ENCODE measurements around the gene CROCC2. TPM values are rescaled to one million over a fixed set of nuclear protein-coding genes. Genes with fewer than 3 reads are reported as not detected.
A peak's percentile ranks its signal among the peaks of the same experiment; 100 is the strongest.

CROCC2 gene
- total RNA-seq, 1 donor from 2014 or later = 0.30 TPM

DNA sequence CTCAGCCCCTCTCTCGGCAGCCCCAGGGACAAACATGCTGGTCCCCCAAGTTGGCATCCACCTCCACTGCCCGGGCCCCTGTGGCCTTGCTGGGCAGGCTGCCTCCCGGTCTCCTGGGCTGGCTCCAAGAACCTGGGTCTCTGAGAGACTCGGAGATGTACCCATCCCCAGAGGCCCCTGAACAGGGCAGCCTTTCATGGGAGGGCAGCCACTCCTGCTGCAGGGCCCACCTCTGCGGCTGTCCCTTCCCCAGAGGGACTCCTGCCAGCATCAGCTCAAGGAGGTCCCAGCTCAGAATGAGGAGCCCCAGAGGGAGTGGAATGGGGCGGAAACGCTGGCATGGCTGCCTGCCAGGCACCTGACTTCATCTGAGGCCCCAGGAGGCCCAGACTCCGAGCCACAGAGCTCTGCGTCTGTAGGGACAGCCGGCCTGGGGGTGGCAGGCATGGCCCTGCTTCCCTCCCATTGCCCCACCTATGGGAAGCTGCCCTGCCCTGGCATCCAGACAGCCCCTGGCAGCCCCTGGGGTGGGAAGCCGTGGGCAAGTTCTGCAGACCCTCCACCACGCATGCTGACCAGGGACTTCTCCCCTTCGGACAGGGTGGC lies 857 bp upstream of the CROCC2 start:
- no peak for DNase-seq

DNA sequence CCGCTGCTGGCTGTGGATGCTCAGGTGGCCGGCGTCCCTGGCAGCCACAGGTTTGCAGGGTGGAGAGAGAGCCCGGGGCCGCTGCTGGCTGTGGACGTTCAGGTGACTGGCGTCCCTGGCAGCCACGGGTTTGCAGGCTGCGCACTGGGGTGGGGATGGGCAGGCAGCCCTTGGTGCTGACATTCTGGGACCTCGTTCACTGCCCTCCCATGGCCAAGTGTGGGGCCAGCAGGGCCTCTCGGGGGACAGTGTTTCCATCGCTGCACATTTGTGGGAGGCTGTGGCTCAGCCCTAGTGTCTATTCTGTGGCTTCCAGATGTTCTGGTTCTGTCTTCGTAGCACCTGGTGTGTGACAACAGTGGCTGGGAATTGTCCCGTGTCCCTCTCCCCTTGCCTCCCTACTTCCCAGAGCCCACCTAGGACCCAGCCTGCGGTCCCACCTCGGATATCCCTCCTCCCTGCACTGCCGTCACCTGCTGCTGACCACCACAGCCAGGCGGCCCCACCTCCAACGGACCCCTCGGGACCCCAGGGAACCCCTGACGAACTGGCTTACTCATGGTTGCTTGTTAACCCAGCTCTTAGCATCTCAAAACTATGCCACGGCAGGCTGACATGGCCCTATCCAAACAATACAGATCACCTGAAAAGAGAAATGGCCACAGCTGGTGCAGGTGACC lies 915 bp downstream of the CROCC2 start:
- DNase-seq = no peak

DNA sequence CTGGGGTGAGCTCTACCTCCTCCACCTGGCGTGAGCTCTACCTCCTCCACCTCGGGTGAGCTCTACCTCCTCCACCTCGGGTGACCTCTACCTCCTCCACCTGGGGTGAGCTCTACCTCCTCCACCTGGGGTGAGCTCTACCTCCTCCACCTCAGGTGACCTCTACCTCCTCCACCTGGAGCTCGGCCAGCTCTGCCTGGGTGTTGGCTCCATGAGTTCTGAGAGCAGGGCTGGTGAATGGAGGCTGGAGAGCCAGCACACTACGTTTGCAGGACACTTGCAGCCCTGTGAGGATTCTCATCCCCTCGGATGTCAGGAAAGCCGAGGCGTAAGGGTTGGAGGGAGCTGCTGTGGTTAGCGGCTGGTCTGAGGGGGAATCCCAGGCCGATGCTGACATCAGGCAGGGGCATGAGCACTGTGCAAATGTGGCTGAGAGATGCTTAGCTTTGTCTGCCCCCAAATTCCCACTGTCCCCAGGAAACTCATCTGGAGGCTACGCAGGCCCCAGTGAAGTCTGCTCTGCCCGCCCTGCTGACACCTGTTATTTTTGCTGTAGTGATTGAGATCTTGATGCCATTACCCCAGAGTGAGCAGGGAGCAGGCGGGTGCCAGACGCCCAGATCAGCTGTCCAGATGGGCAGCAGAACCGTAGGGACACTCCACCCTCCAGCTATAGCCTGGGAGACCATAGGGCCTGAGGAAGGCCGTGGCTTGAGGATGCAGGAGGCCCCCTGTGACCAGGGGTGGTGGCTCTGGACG lies 3.3 kb downstream of the CROCC2 start:
- DNase-seq = no peak

GRCh38 chr2:240911641-240912265 lies 5.6 kb downstream of the CROCC2 start:
- DNase-seq = no peak

- DNase-seq = no peak
These were observed 7.0 kb downstream of the CROCC2 start for GRCh38 chr2:240912878-240913809.

DNA sequence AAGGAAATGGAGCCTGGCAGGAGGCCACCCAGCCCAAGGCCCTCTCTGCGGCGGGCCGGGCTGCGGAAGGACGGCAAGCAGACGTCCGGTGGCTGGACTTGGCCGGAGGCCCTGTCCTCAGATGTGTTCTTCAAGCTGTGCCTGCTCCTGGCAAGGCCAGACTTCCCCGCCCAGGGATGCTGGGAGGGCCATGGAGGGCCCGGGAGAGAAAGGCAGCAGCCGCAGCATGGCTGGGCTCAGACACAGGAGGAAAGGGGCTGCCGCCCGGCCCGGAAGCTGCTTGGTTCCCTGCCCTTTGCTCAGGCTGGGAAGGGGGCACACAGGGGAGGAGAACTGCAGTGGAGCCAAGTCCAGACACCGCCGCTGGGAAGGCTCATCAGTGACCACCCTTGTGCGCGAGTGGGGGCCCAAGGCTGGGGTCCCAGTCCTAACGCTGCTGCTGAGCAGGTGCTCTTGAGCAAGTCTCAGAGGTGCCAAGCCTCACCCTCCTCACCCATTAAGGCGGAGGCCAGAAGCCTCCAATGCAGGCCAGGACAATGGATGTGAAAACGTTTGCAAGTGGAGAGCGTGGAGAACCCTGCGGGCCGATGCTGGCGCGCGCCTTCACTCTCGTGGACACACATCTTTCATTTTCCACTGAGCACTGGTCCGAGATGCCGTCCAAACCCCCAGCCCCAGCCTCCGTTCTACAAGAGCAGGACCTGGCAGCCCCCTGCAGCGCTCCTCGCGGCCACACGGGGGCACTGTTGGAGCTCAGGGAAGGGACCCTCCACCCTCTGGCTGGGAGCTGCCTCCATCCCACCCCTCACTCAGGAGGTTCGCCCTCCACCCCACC lies 7.9 kb downstream of the CROCC2 start:
- peak; percentile 3 for DNase-seq

- no peak for DNase-seq
These were observed 8.7 kb downstream of the CROCC2 start for GRCh38 chr2:240914645-240915525.

GRCh38 chr2:240915526-240916341 lies 9.6 kb downstream of the CROCC2 start:
- DNase-seq = no peak

DNA sequence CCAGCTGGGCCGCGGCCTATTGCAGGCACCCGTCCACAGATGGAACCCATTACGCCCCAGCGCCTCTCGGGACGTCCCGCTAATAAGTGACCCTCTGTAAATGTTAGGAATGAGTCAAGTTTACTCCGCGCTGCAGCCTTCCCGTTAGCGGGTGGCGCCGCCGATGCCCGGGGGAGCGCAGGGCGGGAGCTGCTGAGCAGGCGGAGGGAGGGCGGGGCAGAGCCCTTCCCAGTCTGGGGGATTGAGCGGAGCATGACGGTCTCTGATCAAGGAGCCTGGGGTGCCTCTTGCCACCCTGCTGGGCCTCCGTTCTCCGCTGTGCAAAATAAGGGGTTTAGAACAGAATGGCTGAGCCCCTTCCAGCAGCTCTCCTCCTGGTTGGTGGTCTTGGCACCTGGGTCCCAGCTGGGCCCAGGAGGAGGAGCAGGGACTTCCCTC lies 10.5 kb downstream of the CROCC2 start:
- DNase-seq = peak; percentile 69

DNA sequence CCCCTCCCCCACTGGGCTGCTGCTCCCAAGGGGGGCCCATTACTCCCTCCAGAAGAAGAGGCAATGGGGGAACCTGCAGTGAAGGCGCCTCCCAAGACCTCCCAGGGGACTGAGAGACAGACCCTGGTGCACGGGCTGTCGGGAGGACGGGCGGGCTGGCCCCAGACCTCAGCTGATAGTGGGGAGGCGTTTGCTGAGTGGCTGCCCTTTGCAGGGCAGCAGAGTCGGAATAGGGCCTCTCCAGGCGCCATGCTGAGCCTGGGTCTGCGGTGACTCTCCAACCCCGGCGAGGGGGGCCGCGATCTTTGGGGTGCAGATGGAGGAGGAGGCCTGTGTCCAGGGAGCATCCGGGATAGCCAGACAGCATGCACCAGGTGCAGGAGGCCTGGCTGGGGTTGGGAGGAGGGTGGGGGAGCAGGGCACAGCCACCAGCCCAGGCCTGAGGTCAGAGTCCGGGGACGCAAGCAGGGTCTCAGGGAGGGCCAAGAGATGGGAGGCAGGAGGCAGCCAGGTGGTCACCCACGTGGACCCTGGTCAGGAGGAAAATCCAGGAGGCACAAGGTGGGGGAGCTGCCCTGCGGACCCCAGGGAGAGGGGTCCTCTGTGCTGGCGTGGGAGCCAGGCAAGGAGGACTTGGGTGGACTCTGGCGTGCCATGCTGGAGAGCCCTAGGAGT lies 11.0 kb downstream of the CROCC2 start:
- no peak for DNase-seq

GRCh38 chr2:240917684-240918257 lies 11.6 kb downstream of the CROCC2 start:
- no peak for DNase-seq

DNA sequence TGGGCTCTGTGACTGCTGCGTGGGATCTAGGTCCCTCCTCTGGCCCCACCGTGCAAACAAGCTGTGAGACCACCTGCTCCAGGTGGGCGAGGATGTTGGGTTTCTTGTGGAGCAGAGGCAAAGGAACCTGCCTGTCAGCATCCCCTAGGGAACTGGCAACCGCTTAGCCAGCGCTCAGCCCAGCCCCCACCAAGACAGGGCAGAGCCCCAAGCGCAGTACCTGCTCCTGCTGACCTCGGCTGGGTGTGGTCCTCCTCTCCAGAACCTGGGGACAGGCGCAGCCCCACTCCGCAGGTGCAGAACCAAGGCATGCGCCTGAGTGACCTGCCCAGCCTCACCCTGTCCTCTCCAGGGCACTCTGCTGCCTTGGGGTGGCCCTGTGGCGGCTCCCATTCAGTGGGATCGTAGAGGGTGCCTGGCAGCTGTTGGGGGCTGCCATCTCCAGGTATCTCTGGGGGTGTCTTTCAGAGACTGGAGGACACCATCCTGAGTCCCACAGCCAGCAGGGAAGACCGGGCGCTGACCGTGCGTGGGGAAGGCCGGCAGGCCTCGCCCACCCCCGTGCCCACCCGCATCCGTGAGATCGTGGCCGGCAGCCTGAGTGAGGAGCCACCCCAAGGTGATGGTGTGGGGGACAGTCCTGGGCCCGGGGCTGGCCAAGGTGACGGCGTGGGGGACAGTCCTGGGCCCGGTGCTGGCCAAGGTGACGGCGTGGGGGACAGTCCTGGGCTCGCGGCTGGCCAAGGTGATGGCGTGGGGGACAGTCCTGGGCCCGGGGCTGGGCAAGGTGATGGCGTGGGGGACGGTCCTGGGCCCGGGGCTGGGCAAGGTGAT lies 12.3 kb downstream of the CROCC2 start:
- no peak for DNase-seq

- no peak for DNase-seq
These were observed 13.1 kb downstream of the CROCC2 start for GRCh38 chr2:240919161-240919781.

GRCh38 chr2:240919786-240920782 lies 13.9 kb downstream of the CROCC2 start:
- DNase-seq = no peak

DNA sequence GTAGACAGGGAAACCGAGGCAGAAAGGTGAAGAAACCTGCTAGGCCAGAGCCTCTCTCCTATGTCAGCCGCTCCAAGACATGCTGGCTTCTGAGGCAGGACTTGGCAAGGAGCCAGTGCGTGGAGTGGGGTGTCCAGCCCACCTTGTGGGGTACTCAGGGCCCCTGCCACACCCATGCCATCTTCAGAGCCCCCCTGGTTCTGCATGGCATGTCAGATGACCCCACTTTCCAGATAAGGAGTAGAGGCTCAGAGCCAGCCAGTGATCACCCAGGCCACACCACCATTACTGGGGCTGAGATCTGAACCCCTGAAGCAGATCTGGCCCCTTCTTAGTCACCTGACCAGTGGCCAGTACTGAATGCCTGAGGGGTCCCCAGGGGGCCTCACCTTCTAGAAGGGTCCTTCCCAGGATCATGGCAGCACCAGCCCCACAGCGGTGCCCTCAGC lies 14.7 kb downstream of the CROCC2 start:
- DNase-seq = no peak
